SK-N-SH (cell line): ENCODE data around the gene PSMD7.

ENCODE experiments used
- CHD2 ChIP-seq: fragments of 150-350 bp; IDR thresholded peaks from 2 replicates; pipeline ENCODE4 v1.6.1; 2018; ENCODE audit warnings: low read length; ENCODE audit not compliant: partially characterized antibody
- CTCF ChIP-seq: fragments of 200-600 bp; sonication (generic); IDR thresholded peaks from 2 replicates; pipeline ENCODE4 v1.6.1; 2017; ENCODE audit warnings: antibody characterized with exemption, mild to moderate bottlenecking, moderate library complexity
- EP300 ChIP-seq, 2 experiments: IDR thresholded peaks; 2 replicates each; pipeline versions ENCODE4 v1.4.0 to v1.6.1; 2012; ENCODE audit warnings: borderline replicate concordance in 1 of 2, low read depth in 1 of 2, low read length in 1 of 2
- EZH2phosphoT487 ChIP-seq: fragments of 200-600 bp; sonication (generic); IDR thresholded peaks from 2 replicates; pipeline ENCODE4 v1.6.1; 2017; ENCODE audit warnings: low read depth, mixed run types, mild to moderate bottlenecking, antibody characterized with exemption, moderate library complexity, borderline replicate concordance
- MEF2A ChIP-seq: IDR thresholded peaks from 2 replicates; pipeline ENCODE4 v1.4.0; 2012; ENCODE audit warnings: low read depth, borderline replicate concordance
- NFIC ChIP-seq: IDR thresholded peaks from 2 replicates; pipeline ENCODE4 v1.4.0; 2012; ENCODE audit warnings: borderline replicate concordance
- PBX3 ChIP-seq: IDR thresholded peaks from 2 replicates; pipeline ENCODE4; 2012
- REST ChIP-seq: IDR thresholded peaks from 2 replicates; pipeline ENCODE4 v1.6.1; 2012; ENCODE audit warnings: mild to moderate bottlenecking, low read depth, low read length, moderate library complexity
- RFX5 ChIP-seq: IDR thresholded peaks from 2 replicates; pipeline ENCODE4 v1.6.1; 2012; ENCODE audit warnings: mild to moderate bottlenecking, improper control_type of control experiment, low read length
- TEAD4 ChIP-seq: IDR thresholded peaks from 2 replicates; pipeline ENCODE4 v1.4.0; 2012; ENCODE audit warnings: mild to moderate bottlenecking, borderline replicate concordance; ENCODE audit not compliant: insufficient read depth
- USF2 ChIP-seq: fragments of 150-350 bp; IDR thresholded peaks from 2 replicates; pipeline ENCODE4 v1.6.1; 2017; ENCODE audit warnings: antibody characterized with exemption, low read length, low read depth, borderline replicate concordance

GRCh38 chr16:74257061-74257460, 39.6 kb upstream of the PSMD7 start:
- no peak for TF ChIP-seq REST
- no peak for TF ChIP-seq TEAD4
- no peak for TF ChIP-seq CHD2
- no peak for TF ChIP-seq CTCF
- no peak for TF ChIP-seq NFIC
- no peak for TF ChIP-seq USF2
- TF ChIP-seq EP300 (IDR thresholded peaks at IDR 0.05; ENCODE audit: borderline replicate concordance in 1 of 2, low read depth in 1 of 2, low read length in 1 of 2): no peak
- TF ChIP-seq EZH2phosphoT487: no peak
- no peak for TF ChIP-seq MEF2A
- TF ChIP-seq RFX5: no peak
- no peak for TF ChIP-seq PBX3
